HG02759 (cell line): ENCODE results near the gene UNC5A.

Experiments
- ATAC-seq: cut with Tn5 transposase; IDR thresholded peaks from one replicate; pipeline ENCODE4 v1.9.1; 2021; ENCODE audit warnings: mild to moderate bottlenecking, moderate library complexity; ENCODE audit not compliant: unreplicated experiment

Gene UNC5A

GRCh38 chr5:176819476-176819875 lies 9.1 kb downstream of the UNC5A start:
- ATAC-seq: no peak

GRCh38 chr5:176820937-176821336 lies 10.6 kb downstream of the UNC5A start:
- ATAC-seq: no peak

GRCh38 chr5:176821441-176821840 lies 11.1 kb downstream of the UNC5A start:
- no peak for ATAC-seq

DNA sequence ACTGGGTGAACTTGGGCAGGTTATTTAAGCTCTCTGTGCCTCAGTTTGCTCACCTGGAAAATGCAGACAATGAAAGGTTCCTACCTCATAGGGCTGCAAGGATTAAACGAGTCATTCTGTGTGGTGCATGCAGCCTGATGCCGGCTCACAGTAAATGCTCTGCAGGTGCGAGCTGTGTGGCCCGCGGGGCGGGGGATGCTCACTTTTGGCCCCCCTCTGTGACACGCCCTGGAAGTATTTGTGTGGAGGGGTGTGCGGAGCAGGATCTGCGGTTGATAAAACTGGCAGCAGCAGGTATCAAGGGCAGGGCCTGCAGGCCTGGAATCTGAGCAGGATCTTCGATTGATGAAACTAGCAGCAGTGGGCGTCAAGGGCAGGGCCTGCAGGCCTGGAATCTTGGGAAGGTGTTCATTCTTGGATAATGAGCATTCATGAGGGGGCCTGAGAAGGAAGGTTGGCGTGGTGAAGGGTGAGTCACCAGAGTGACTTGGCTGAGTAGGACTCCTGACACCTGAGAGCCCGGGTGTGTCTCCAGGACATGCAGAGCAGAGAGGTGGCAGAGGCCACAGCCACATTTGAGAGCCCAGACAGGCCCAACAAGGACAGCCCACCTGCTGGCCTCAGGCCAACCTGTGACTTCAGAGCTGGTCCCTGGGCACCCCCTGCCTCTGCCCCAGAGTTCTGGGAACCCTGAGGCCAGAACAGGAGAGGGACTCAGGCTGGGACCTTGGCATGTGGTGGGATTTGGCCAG lies 11.9 kb downstream of the UNC5A start:
- ATAC-seq: no peak

GRCh38 chr5:176822793-176823481 lies 12.6 kb downstream of the UNC5A start:
- no peak for ATAC-seq

GRCh38 chr5:176823869-176824412 lies 13.6 kb downstream of the UNC5A start:
- no peak for ATAC-seq

DNA sequence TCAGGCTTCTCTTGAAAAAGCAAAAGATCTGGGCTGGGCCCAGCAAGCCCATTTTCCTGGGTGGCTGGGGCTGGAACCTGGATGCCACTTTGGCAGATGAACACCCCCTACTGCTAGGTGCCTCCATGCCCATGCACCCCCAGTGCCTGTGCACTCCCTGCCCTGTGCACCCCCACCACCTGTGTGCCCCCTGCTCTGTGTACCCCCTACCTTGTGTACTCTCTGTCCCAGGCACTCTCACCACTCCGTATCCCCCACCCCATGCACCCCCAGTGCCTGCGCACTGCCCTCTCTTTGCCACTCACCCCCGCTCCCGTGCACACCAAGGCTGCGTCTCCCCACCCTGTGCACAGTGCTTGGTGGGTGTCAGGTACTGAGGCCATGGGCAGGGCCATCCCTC lies 14.2 kb downstream of the UNC5A start:
- ATAC-seq: no peak

GRCh38 chr5:176825234-176825633 lies 14.9 kb downstream of the UNC5A start:
- no peak for ATAC-seq

GRCh38 chr5:176825957-176826356 lies 15.6 kb downstream of the UNC5A start:
- no peak for ATAC-seq

DNA sequence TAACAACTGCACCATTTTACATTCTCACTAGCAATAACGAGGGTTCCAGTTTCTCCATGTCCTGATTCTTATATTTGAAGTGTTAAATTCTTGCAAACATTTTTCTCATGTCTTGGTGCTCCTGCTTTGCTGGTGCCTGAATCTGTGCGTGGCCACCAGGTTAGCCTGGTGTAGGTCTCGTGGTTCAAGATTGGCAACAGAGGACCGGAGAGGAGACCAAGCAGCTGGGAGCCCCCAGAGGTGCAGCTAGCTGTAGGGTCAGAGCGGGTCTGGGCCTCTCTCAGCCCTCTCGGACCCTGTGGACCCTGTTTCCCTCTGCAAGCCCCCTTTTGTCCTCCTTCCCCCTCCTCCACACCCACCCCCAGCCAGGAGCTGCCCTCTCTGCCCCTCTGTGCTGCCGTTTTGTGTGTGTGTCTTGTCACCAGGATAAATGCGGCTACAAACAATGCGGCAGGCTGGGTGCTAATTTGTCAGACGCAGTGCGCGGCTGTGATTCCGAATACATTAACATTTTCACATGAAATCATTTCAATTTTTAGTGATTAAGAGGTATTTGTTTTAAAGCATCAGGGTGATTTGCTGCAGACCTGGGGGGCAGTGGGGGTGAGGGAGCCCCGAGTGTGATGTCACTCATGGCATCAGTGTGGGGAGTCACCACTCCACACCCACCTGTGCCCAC lies 17.5 kb downstream of the UNC5A start:
- no peak for ATAC-seq

- ATAC-seq: no peak
Measured at GRCh38 chr5:176829320-176829719, 19.0 kb downstream of the UNC5A start.

GRCh38 chr5:176830422-176830994 lies 20.1 kb downstream of the UNC5A start:
- no peak for ATAC-seq

DNA sequence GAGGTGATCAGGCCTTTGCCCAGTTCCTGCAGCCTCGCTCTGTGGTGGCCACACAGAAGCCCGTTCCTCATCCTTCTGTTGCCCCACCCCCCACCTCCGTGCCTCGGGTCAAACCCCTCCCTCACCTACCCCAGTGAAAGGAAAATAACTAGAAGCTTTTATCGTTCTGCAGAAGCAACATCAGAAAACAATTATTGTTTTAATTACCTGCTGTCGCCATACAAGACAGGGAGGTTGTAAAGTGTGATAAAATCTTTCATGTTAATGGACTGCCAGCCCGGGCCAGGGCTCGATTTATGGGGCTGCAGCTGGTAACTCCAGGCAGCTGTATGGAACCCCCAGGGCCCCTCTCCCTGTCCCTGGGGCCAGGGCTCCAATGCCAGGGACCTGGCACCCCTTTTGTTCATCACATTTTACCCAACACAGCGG lies 20.6 kb downstream of the UNC5A start:
- ATAC-seq: no peak

DNA sequence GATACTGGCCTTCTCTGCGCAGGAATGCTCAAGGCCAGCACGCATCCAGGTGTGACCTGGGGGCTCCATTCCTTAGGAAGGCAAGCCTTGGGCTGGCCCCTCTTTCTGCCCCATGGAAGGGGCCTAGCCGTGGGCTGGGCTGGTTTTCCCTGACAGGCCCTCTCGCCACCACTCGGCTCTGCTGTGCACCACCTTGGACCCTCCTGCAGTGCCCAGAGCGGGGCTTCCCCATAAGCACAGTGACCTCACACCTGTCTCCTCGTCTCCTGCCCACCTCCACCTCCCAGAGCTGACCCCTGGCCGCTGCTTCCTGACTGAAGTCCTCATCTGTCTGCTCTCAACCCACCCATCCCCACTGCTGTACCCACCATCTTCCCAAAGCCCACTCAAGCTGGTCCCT lies 21.1 kb downstream of the UNC5A start:
- ATAC-seq: no peak

- no peak for ATAC-seq
Measured at GRCh38 chr5:176832162-176832561, 21.8 kb downstream of the UNC5A start.

GRCh38 chr5:176833286-176833685 lies 22.9 kb downstream of the UNC5A start:
- no peak for ATAC-seq

DNA sequence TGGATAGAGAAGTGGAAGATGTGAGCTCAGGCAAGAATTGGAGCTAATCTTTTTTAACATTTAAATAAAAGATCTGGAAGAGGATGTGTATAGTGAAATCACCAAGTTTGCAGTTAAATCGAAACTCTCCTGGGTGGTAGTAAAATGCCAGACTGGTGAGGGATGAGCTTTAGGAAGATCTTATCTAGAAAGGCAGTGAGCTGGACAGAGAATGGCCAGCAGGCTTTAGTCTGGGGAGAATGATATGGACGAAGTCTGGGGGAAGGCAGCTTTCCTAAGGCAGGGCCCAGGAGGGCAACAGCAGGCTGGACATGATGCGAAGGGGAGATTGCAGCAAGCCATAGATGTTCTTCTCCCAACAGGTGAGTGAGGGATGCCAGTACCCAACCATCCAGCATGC lies 25.6 kb downstream of the UNC5A start:
- ATAC-seq: no peak

GRCh38 chr5:176836811-176837706 lies 26.7 kb downstream of the UNC5A start:
- ATAC-seq: no peak

GRCh38 chr5:176837707-176838115 lies 27.4 kb downstream of the UNC5A start:
- no peak for ATAC-seq

GRCh38 chr5:176843673-176844072 lies 33.3 kb downstream of the UNC5A start:
- ATAC-seq: no peak
